Ovary (tissue), 9 donors: ENCODE data around the gene MBOAT2. TPM values are rescaled to one million over a fixed set of nuclear protein-coding genes. Genes with fewer than 3 reads are reported as not detected.

Experiments used
- DNase-seq, 5 donors: peaks; one replicate each; pipeline ENCODE4 v3.0.0-alpha.2; 2019 to 2020
- H3K27ac ChIP-seq, 2 donors: fragments of 200-600 bp; one replicate each; pipeline versions ENCODE4 v1.5.1 to v1.8.0; 2019 to 2022
- H3K27me3 ChIP-seq: fragments of 200-600 bp; one replicate; pipeline ENCODE4 v1.8.0; 2022
- H3K36me3 ChIP-seq: fragments of 200-600 bp; sonication (generic); one replicate; pipeline ENCODE4 v1.5.1; 2019
- H3K4me1 ChIP-seq: one replicate; pipeline ENCODE4 v1.8.1; 2013; ENCODE audit warnings: mild to moderate bottlenecking, moderate library complexity; ENCODE audit not compliant: insufficient read depth
- H3K4me3 ChIP-seq: fragments of 200-600 bp; sonication (generic); one replicate; pipeline ENCODE4 v1.5.1; 2017
- H3K9me3 ChIP-seq, 2 donors: fragments of 200-600 bp in 1 of 2; sonication (generic) in 1 of 2; one replicate each; pipeline versions ENCODE4 v1.5.1 to v1.8.1; 2013 to 2019; ENCODE audit warnings: mild to moderate bottlenecking in 1 of 2, moderate library complexity in 1 of 2
- CTCF ChIP-seq, 3 donors: fragments of 450-650 bp in 2 of 3; fragments of 200-600 bp in 1 of 3; IDR thresholded peaks; one replicate each; pipeline versions ENCODE4 v1.5.1 to v1.8.0; 2016 to 2022; ENCODE audit warnings: antibody characterized with exemption in 3 of 3, mild to moderate bottlenecking in 1 of 3
- EP300 ChIP-seq: sonication (generic); formaldehyde crosslinking; IDR thresholded peaks from one replicate; pipeline ENCODE4 v1.6.1; 2017; ENCODE audit warnings: antibody characterized with exemption
- POLR2A ChIP-seq: fragments of 450-650 bp; IDR thresholded peaks from one replicate; pipeline ENCODE4 v1.6.1; 2017; ENCODE audit warnings: antibody characterized with exemption, mild to moderate bottlenecking, moderate library complexity
- WGBS, 3 donors: extraction: QIAGEN DNeasy Blood & Tissue Kit in 1 of 3; methylation state at CpG; one replicate each; pipeline versions ENCODE4 v1.1.5 to v1.1.7; 2013 to 2017; 5-methylcytosine and 5-hydroxymethylcytosine counted together
- intact Hi-C, 4 donors: fragments of 100-400 bp; cut with DNase I; formaldehyde crosslinking; loops; one replicate each; pipeline versions ENCODE4 v1.11.0 to v1.15.1; 2022 to 2023
- polyA plus RNA-seq, 2 donors: library from polyadenylated mRNA; stranded (reverse); fragments of 200-250 nt in 1 of 2; fragments of 350-450 nt in 1 of 2; fragmentation: Illumina TruSeq in 1 of 2; extraction: RNeasy Lipid Tissue Mini Kit (QIAGEN cat#74804) in 1 of 2; gene quantifications; one replicate each; pipeline ENCODE4 v1.2.3, GENCODE V29; 2013 to 2014
- total RNA-seq, 7 donors: library from RNA; depleted of rRNA in 2 of 7; stranded (reverse); fragments of >200 nt in 2 of 7; fragmentation: NEBNext Ultra II Directional in 3 of 7; extraction: Animal tissue kit (Norgen Biotek cat#: 25700) in 3 of 7; gene quantifications; one replicate each; pipeline versions ENCODE4 v1.1.0 to v1.2.4, GENCODE V29; 2016 to 2023
- donor health status: DM: no; HTN: no; CAD: no; lungs with moderate emphysema.
- donor health status: DM: no; HTN: no; CAD: no.
- donor health status: Bipolar disorder and iron deficiency.
- donor health status: DM: yes; HTN: yes; CAD: no.
- donor health status: DM: no; HTN: no; CAD: no.
- donor health status: DM: yes; HTN: yes; CAD: no.

The MBOAT2 gene
- total and polyA plus RNA-seq, 9 donors: 8.4 to 51.0 (median 24.5) TPM

- Histone ChIP-seq H3K27ac (no peak overlapping the region), H3K27me3 (no peaks in the 10 kb centered on the region), H3K36me3 (no peaks in the 10 kb centered on the region), H3K4me1 (no peaks in the 10 kb centered on the region), H3K4me3 (no peak overlapping the region), H3K9me3 (no peaks in the 10 kb centered on the region)
- no peak for TF ChIP-seq CTCF (IDR thresholded peaks at IDR 0.05)
- TF ChIP-seq POLR2A: no peak
- no peak for TF ChIP-seq EP300
- 93 to 98% (median 95%) methylated on average over 1 of the region's 1 CpG for WGBS, 3 donors
- DNase-seq: no peak
- intact Hi-C loops: no loop called here
Observed at GRCh38 chr2:9013403-9013802, 9.9 kb upstream of the MBOAT2 start.

- no peak for TF ChIP-seq POLR2A
- TF ChIP-seq CTCF (IDR thresholded peaks at IDR 0.05): no peak
- TF ChIP-seq EP300: no peak
- WGBS, 3 donors: 36 to 50% (median 47%) methylated on average over 1 of the region's 1 CpG
- Histone ChIP-seq H3K4me3 (no peak overlapping the region), H3K9me3 (no peaks in the 10 kb centered on the region), H3K36me3 (no peaks in the 10 kb centered on the region), H3K27me3 (no peaks in the 10 kb centered on the region), H3K4me1 (no peaks in the 10 kb centered on the region), H3K27ac (no peak overlapping the region)
- DNase-seq: no peak
- intact Hi-C loops: no loop called here
Observed at GRCh38 chr2:9010866-9011265, 7.4 kb upstream of the MBOAT2 start.

GRCh38 chr2:9008951-9009664, 5.6 kb upstream of the MBOAT2 start:
- Histone ChIP-seq H3K36me3 (no peaks in the 10 kb centered on the region), H3K4me1 (no peaks in the 10 kb centered on the region), H3K27ac (no peak overlapping the region), H3K27me3 (no peaks in the 10 kb centered on the region), H3K9me3 (no peaks in the 10 kb centered on the region), H3K4me3 (no peak overlapping the region)
- TF ChIP-seq CTCF (IDR thresholded peaks at IDR 0.05) (no peak), POLR2A (no peak), EP300 (no peak)
- DNase-seq: no peak
- 59 to 71% (median 61%) methylated on average over 1 of the region's 1 CpG for WGBS, 3 donors
- intact Hi-C loops: no loop called here

GRCh38 chr2:9006368-9006767, 2.9 kb upstream of the MBOAT2 start:
- no peaks in the 10 kb centered on the region for H3K27me3 ChIP-seq
- H3K9me3 ChIP-seq: no peaks in the 10 kb centered on the region
- H3K27ac ChIP-seq: no peak overlapping the region
- TF ChIP-seq CTCF (IDR thresholded peaks at IDR 0.05): no peak
- TF ChIP-seq EP300: no peak
- no peak for TF ChIP-seq POLR2A
- peaks cover 3% of the 10 kb centered on the region for H3K4me1 ChIP-seq
- DNase-seq: no peak
- whole genome bisulfite sequencing, 3 donors: 96 to 98% (median 98%) methylated on average over 3 of the region's 3 CpGs
- no peak overlapping the region for H3K4me3 ChIP-seq
- intact Hi-C loops: no loop called here
- no peaks in the 10 kb centered on the region for H3K36me3 ChIP-seq
